Stimulated activated CD8-positive, alpha-beta memory T cell treated with anti-CD3 and anti-CD28 coated beads, Interleukin-4, amount 100 ng/mL, for 4 hours (primary cell): ENCODE data around the gene IGF2R.

Source experiments
- DNase-seq, 2 donors: peaks; one replicate each; pipeline ENCODE4 v3.0.0-alpha.2; 2020; ENCODE audit warnings: low read depth in 2 of 2, low spot score in 1 of 2

Gene IGF2R

GRCh38 chr6:160042788-160043301 lies 74.0 kb downstream of the IGF2R start:
- DNase-seq, result no peak

- no peak for DNase-seq
Observed at GRCh38 chr6:160043784-160044183, 74.9 kb downstream of the IGF2R start.

GRCh38 chr6:160044687-160045086 lies 75.8 kb downstream of the IGF2R start:
- DNase-seq, result no peak

GRCh38 chr6:160048471-160048870 lies 79.6 kb downstream of the IGF2R start:
- DNase-seq, result no peak

GRCh38 chr6:160049346-160049745 lies 80.5 kb downstream of the IGF2R start:
- DNase-seq, result no peak

GRCh38 chr6:160050022-160050421 lies 81.1 kb downstream of the IGF2R start:
- DNase-seq, result no peak

- DNase-seq, result no peak
Observed at GRCh38 chr6:160051390-160051789, 82.5 kb downstream of the IGF2R start.

GRCh38 chr6:160054271-160054670 lies 85.4 kb downstream of the IGF2R start:
- no peak for DNase-seq

- no peak for DNase-seq
Observed at GRCh38 chr6:160054913-160055312, 86.0 kb downstream of the IGF2R start.

- no peak for DNase-seq
Observed at GRCh38 chr6:160055378-160055777, 86.5 kb downstream of the IGF2R start.

- DNase-seq, result no peak
Observed at GRCh38 chr6:160055813-160056212, 86.9 kb downstream of the IGF2R start.

- no peak for DNase-seq
Observed at GRCh38 chr6:160057080-160057479, 88.2 kb downstream of the IGF2R start.

- DNase-seq, result no peak
Observed at GRCh38 chr6:160058603-160059215, 89.8 kb downstream of the IGF2R start.

GRCh38 chr6:160060221-160060620 lies 91.3 kb downstream of the IGF2R start:
- no peak for DNase-seq

- DNase-seq, result no peak
Observed at GRCh38 chr6:160060920-160061447, 92.1 kb downstream of the IGF2R start.

- DNase-seq, result no peak
Observed at GRCh38 chr6:160063771-160064413, 95.0 kb downstream of the IGF2R start.

- DNase-seq, result no peak
Observed at GRCh38 chr6:160065200-160065599, 96.3 kb downstream of the IGF2R start.

GRCh38 chr6:160067564-160067963 lies 98.7 kb downstream of the IGF2R start:
- no peak for DNase-seq

GRCh38 chr6:160068346-160068745 lies 99.5 kb downstream of the IGF2R start:
- DNase-seq, result no peak

- peak; percentile 4 to 5 for DNase-seq
Observed at GRCh38 chr6:160069050-160069454, 100.2 kb downstream of the IGF2R start.

GRCh38 chr6:160069459-160069858 lies 100.6 kb downstream of the IGF2R start:
- no peak for DNase-seq

- no peak for DNase-seq
Observed at GRCh38 chr6:160070427-160070826, 101.5 kb downstream of the IGF2R start.

- DNase-seq, result no peak
Observed at GRCh38 chr6:160070831-160071230, 101.9 kb downstream of the IGF2R start.
